H1 (cell line): Measurements from ENCODE around the gene CTPS2. TPM values are rescaled to one million over a fixed set of nuclear protein-coding genes. Genes with fewer than 3 reads are reported as not detected.

Experiments
- CBX5 ChIP-seq: fragments of 300-800, 300-1000 bp; sonication (generic); IDR thresholded peaks from 2 replicates; pipeline ENCODE4 v1.7.1; 2016; ENCODE audit warnings: antibody characterized with exemption, low read length, low read depth
- CHD1 ChIP-seq: IDR thresholded peaks from 2 replicates; pipeline ENCODE4 v1.6.1; 2012; ENCODE audit warnings: low read depth, low read length, improper control_type of control experiment
- CHD7 ChIP-seq: fragments of 300-600 bp; sonication (generic); IDR thresholded peaks from 2 replicates; pipeline ENCODE4 v1.7.1; 2012; ENCODE audit warnings: low read length, moderate library complexity, mild to moderate bottlenecking, inconsistent platforms; ENCODE audit not compliant: insufficient replicate concordance
- CTCF ChIP-seq, 3 experiments: IDR thresholded peaks; 1 replicate in 2 of 3; 2 replicates in 1 of 3; pipeline versions ENCODE4 v1.5.1 to v1.6.1; 2011; ENCODE audit warnings: low read length in 3 of 3, mild to moderate bottlenecking in 3 of 3, inconsistent platforms in 2 of 3, low read depth in 1 of 3, moderate library complexity in 1 of 3; ENCODE audit not compliant: insufficient read depth in 1 of 3; ENCODE audit errors: control extremely low read depth in 1 of 3
- EZH2 ChIP-seq: fragments of 200-600 bp; sonication (generic); IDR thresholded peaks from 2 replicates; pipeline ENCODE4 v1.7.1; 2012; ENCODE audit warnings: low read depth, mild to moderate bottlenecking, moderate library complexity, low read length, inconsistent platforms; ENCODE audit not compliant: severe bottlenecking
- TAF7 ChIP-seq: optimal IDR thresholded peaks from 2 replicates; pipeline ENCODE3; 2011; ENCODE audit warnings: low read depth, mild to moderate bottlenecking, inconsistent platforms, low read length, moderate library complexity, borderline replicate concordance
- polyA plus RNA-seq, 7 experiments: library from polyadenylated mRNA; depleted of rRNA in 3 of 7; stranded (reverse) in 5 of 7; unstranded in 2 of 7; fragments of >200 nt in 5 of 7; fragments of 200-250 nt in 2 of 7; gene quantifications; 1 replicate in 5 of 7; 2 replicates in 1 of 7; 4 replicates in 1 of 7; pipeline versions ENCODE4 v1.2.1 to v1.2.3, GENCODE V29; 2011 to 2013; ENCODE audit warnings: missing spikeins in 2 of 7, mixed read lengths in 2 of 7
- total RNA-seq: library from RNA; stranded (reverse); fragmentation: NEBNext Ultra II Directional; extraction: Animal tissue kit (Norgen Biotek cat#: 25700); gene quantifications from 2 replicates; pipeline ENCODE4 v1.2.1, GENCODE V29; 2021
- TF ChIP-seq, protein P1 (sequence below): IDR thresholded peaks from 2 replicates; pipeline ENCODE4 v1.6.1; 2012; ENCODE audit warnings: inconsistent platforms

The CTPS2 gene
- total and polyA plus RNA-seq, 2 of the 8 experiments (the other 6 are each of a cell fraction or from before 2014, with no cell fraction given) = 17.1 to 34.0 TPM

- TF ChIP-seq CHD7 (no peak), CTCF (IDR thresholded peaks at IDR 0.05; ENCODE audit: control extremely low read depth in 1 of 3, insufficient read depth in 1 of 3, low read depth in 1 of 3, low read length in 3 of 3) (no peak), CHD1 (no peak), CBX5 (no peak), TAF7 (no peak), EZH2 (no peak)
- TF ChIP-seq, protein P1, sequence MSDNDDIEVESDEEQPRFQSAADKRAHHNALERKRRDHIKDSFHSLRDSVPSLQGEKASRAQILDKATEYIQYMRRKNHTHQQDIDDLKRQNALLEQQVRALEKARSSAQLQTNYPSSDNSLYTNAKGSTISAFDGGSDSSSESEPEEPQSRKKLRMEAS = no peak
Measured at GRCh38 chrX:16573781-16574180, 138.7 kb downstream of the CTPS2 start (continued).
